Measurements from ENCODE around the gene POU6F2.

POU6F2 gene

GRCh38 chr7:39404907-39405306 is 427.2 kb downstream of the POU6F2 start:
- no peak overlapping the region for H3K27ac ChIP-seq (replicated peaks)
- TF ChIP-seq GABPA (IDR thresholded peaks at IDR 0.05; ENCODE audit: low read depth) (no peak), CTCF (IDR thresholded peaks at IDR 0.05; ENCODE audit: insufficient read depth, low read length) (no peak), POLR2AphosphoS5 (IDR thresholded peaks at IDR 0.05; ENCODE audit: low read depth) (no peak), REST (IDR thresholded peaks at IDR 0.05; ENCODE audit: insufficient replicate concordance, low read depth) (no peak), SPI1 (IDR thresholded peaks at IDR 0.05; ENCODE audit: borderline replicate concordance, low read depth) (no peak)
- H3K27me3 ChIP-seq (ENCODE audit: insufficient read depth, poor library complexity, severe bottlenecking): peaks cover 19% of the 10 kb centered on the region
- no peak overlapping the region for H3K4me3 ChIP-seq (replicated peaks; ENCODE audit: insufficient read depth, low read length)
- no peak for DNase-seq (ENCODE audit: low read depth in 1 of 2, low spot score in 1 of 2)

- no peak overlapping the region for H3K4me3 ChIP-seq (replicated peaks; ENCODE audit: insufficient read depth, low read length)
- H3K27me3 ChIP-seq (ENCODE audit: insufficient read depth, poor library complexity, severe bottlenecking): peaks cover 19% of the 10 kb centered on the region
- no peak for DNase-seq (ENCODE audit: low read depth in 1 of 2, low spot score in 1 of 2)
- H3K27ac ChIP-seq (replicated peaks): no peak overlapping the region
- TF ChIP-seq CTCF (IDR thresholded peaks at IDR 0.05; ENCODE audit: insufficient read depth, low read length) (no peak), SPI1 (IDR thresholded peaks at IDR 0.05; ENCODE audit: borderline replicate concordance, low read depth) (no peak), GABPA (IDR thresholded peaks at IDR 0.05; ENCODE audit: low read depth) (no peak), REST (IDR thresholded peaks at IDR 0.05; ENCODE audit: insufficient replicate concordance, low read depth) (no peak), POLR2AphosphoS5 (IDR thresholded peaks at IDR 0.05; ENCODE audit: low read depth) (no peak)
Measured at GRCh38 chr7:39405581-39405980, 427.9 kb downstream of the POU6F2 start.

- Histone ChIP-seq H3K27me3 (ENCODE audit: insufficient read depth, poor library complexity, severe bottlenecking) (peaks cover 19% of the 10 kb centered on the region), H3K4me3 (replicated peaks; ENCODE audit: insufficient read depth, low read length) (no peak overlapping the region), H3K27ac (replicated peaks) (no peak overlapping the region)
- TF ChIP-seq SPI1 (IDR thresholded peaks at IDR 0.05; ENCODE audit: borderline replicate concordance, low read depth) (no peak), CTCF (IDR thresholded peaks at IDR 0.05; ENCODE audit: insufficient read depth, low read length) (no peak), REST (IDR thresholded peaks at IDR 0.05; ENCODE audit: insufficient replicate concordance, low read depth) (no peak), POLR2AphosphoS5 (IDR thresholded peaks at IDR 0.05; ENCODE audit: low read depth) (no peak), GABPA (IDR thresholded peaks at IDR 0.05; ENCODE audit: low read depth) (no peak)
- no peak for DNase-seq (ENCODE audit: low read depth in 1 of 2, low spot score in 1 of 2)
Measured at GRCh38 chr7:39406467-39406866, 428.8 kb downstream of the POU6F2 start.

Data from HL-60 (cell line).